GM21528 (cell line): Measurements from ENCODE around the gene PKNOX2.

ENCODE experiments used
- ATAC-seq: cut with Tn5 transposase; IDR thresholded peaks from one replicate; pipeline ENCODE4 v1.9.1; 2021; ENCODE audit warnings: mild to moderate bottlenecking, moderate library complexity; ENCODE audit not compliant: unreplicated experiment, low FRiP score

The PKNOX2 gene

GRCh38 chr11:125397421-125397820 lies 232.9 kb downstream of the PKNOX2 start:
- ATAC-seq, result no peak

GRCh38 chr11:125398475-125398874 lies 233.9 kb downstream of the PKNOX2 start:
- no peak for ATAC-seq

- ATAC-seq, result no peak
Observed at GRCh38 chr11:125398994-125399640, 234.6 kb downstream of the PKNOX2 start.

- ATAC-seq, result no peak
Observed at GRCh38 chr11:125399945-125400344, 235.4 kb downstream of the PKNOX2 start.

- no peak for ATAC-seq
Observed at GRCh38 chr11:125401235-125401634, 236.7 kb downstream of the PKNOX2 start.

GRCh38 chr11:125401746-125402145 lies 237.2 kb downstream of the PKNOX2 start:
- ATAC-seq, result no peak

- no peak for ATAC-seq
Observed at GRCh38 chr11:125402435-125402834, 237.9 kb downstream of the PKNOX2 start.

GRCh38 chr11:125404157-125404810 lies 239.7 kb downstream of the PKNOX2 start:
- peak; percentile 11 for ATAC-seq

- ATAC-seq, result peak; percentile 86
Observed at GRCh38 chr11:125404811-125405790, 240.6 kb downstream of the PKNOX2 start.

- no peak for ATAC-seq
Observed at GRCh38 chr11:125407046-125407445, 242.5 kb downstream of the PKNOX2 start.

- no peak for ATAC-seq
Observed at GRCh38 chr11:125408311-125408711, 243.8 kb downstream of the PKNOX2 start.

GRCh38 chr11:125410091-125410490 lies 245.5 kb downstream of the PKNOX2 start:
- ATAC-seq, result no peak

- ATAC-seq, result no peak
Observed at GRCh38 chr11:125412177-125412496, 247.6 kb downstream of the PKNOX2 start.

GRCh38 chr11:125412509-125412908 lies 248.0 kb downstream of the PKNOX2 start:
- no peak for ATAC-seq

GRCh38 chr11:125413226-125413625 lies 248.7 kb downstream of the PKNOX2 start:
- ATAC-seq, result no peak

- ATAC-seq, result no peak
Observed at GRCh38 chr11:125414121-125414520, 249.6 kb downstream of the PKNOX2 start.

GRCh38 chr11:125416981-125417935 lies 252.7 kb downstream of the PKNOX2 start:
- no peak for ATAC-seq

- ATAC-seq, result no peak
Observed at GRCh38 chr11:125418396-125418795, 253.8 kb downstream of the PKNOX2 start.

- ATAC-seq, result no peak
Observed at GRCh38 chr11:125422681-125423080, 258.1 kb downstream of the PKNOX2 start.

GRCh38 chr11:125423247-125423849 lies 258.8 kb downstream of the PKNOX2 start:
- no peak for ATAC-seq
